Esophagus muscularis mucosa (tissue), 4 donors: ENCODE data around the gene LINC01488. TPM values are rescaled to one million over a fixed set of nuclear protein-coding genes. Genes with fewer than 3 reads are reported as not detected.

Source experiments
- DNase-seq: peaks from one replicate; pipeline ENCODE4 v3.0.0-alpha.2; 2017; ENCODE audit errors: extremely low spot score
- H3K27ac ChIP-seq, 4 donors: fragments of 200-600 bp; sonication (generic); replicated peaks in 1 of 4; 1 replicate in 3 of 4; 2 replicates in 1 of 4; pipeline ENCODE4 v1.5.1; 2016 to 2019; ENCODE audit warnings: mild to moderate bottlenecking in 1 of 4
- H3K27me3 ChIP-seq, 4 donors: fragments of 200-600 bp; sonication (generic); one replicate each; pipeline versions ENCODE4 v1.5.1 to v1.6.0; 2016 to 2019
- H3K36me3 ChIP-seq, 4 donors: fragments of 200-600 bp; sonication (generic); one replicate each; pipeline ENCODE4 v1.5.1; 2016 to 2019
- H3K4me1 ChIP-seq, 4 donors: fragments of 200-600 bp; sonication (generic); one replicate each; pipeline ENCODE4 v1.5.1; 2016 to 2019
- H3K4me3 ChIP-seq, 4 donors: fragments of 200-600 bp; sonication (generic); 1 replicate in 2 of 4; 2 replicates in 2 of 4; pipeline ENCODE4 v1.5.1; 2016 to 2019; ENCODE audit warnings: mild to moderate bottlenecking in 4 of 4, moderate library complexity in 1 of 4
- H3K9me3 ChIP-seq, 4 donors: fragments of 200-600 bp; sonication (generic); 1 replicate in 3 of 4; 2 replicates in 1 of 4; pipeline ENCODE4 v1.5.1; 2016 to 2019
- EP300 ChIP-seq: sonication (generic); formaldehyde crosslinking; IDR thresholded peaks from one replicate; pipeline ENCODE4 v1.6.1; 2017; ENCODE audit warnings: antibody characterized with exemption
- POLR2A ChIP-seq: fragments of 450-650 bp; IDR thresholded peaks from one replicate; pipeline ENCODE4 v1.6.1; 2017; ENCODE audit warnings: antibody characterized with exemption, moderate library complexity, mild to moderate bottlenecking, low read depth
- POLR2AphosphoS5 ChIP-seq, 2 donors: sonication (generic); formaldehyde crosslinking; IDR thresholded peaks; one replicate each; pipeline ENCODE4 v1.6.1; 2017; ENCODE audit warnings: antibody characterized with exemption in 2 of 2
- WGBS: methylation state at CpG from one replicate; pipeline ENCODE4 v1.1.5; 2018; 5-methylcytosine and 5-hydroxymethylcytosine counted together
- intact Hi-C: fragments of 100-400 bp; cut with DNase I; formaldehyde crosslinking; loops from one replicate; pipeline ENCODE4 v1.15.1; 2023
- total RNA-seq, 4 donors: library from RNA; depleted of rRNA; stranded (reverse); fragments of >200 nt; gene quantifications; one replicate each; pipeline versions ENCODE4 v1.1.0 to v1.2.1, GENCODE V29; 2016
- TF ChIP-seq, protein P1 (sequence below), 3 experiments: fragments of 200-600 bp in 2 of 3; fragments of 450-650 bp in 1 of 3; sonication (generic) in 2 of 3; IDR thresholded peaks; one replicate each; pipeline ENCODE4 v1.5.1; 2017 to 2019; ENCODE audit warnings: antibody characterized with exemption in 3 of 3, mild to moderate bottlenecking in 2 of 3, moderate library complexity in 1 of 3

The LINC01488 gene
- total RNA-seq, 4 donors from 2014 or later: not detected

DNA sequence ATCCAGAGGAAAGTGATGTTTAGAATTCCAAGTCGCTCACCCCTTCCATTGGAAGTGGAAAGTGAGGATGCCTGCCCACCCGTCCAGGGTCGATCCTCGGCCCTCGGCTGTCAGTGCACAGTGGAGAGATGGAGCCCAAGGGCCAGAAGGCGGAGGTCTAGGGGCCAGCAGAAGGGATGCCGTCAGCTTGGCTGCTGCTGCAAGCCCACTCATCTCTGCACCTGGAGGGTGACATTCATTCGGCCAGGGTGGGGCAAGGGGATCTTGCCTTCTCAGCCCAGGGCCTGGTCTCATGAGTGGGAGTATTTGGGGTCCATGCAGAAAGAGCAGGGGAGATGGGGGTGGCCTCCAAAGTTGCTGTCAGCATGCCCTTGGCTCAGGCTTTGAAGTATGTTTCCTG lies 30.7 kb downstream of the LINC01488 start:
- Histone ChIP-seq H3K9me3 (peaks cover 0 to 8% (median 1%) of the 10 kb centered on the region in 4 donors), H3K4me1 (peaks cover 0 to 11% (median 7%) of the 10 kb centered on the region in 4 donors), H3K27ac (no peak overlapping the region), H3K4me3 (no peak overlapping the region), H3K36me3 (no peaks in the 10 kb centered on the region), H3K27me3 (no peaks in the 10 kb centered on the region)
- intact Hi-C loops: no loop called here
- 100% methylated on average over 7 of the region's 8 CpGs for WGBS
- no peak for DNase-seq
- no peak for TF ChIP-seq POLR2A
- TF ChIP-seq EP300: no peak
- TF ChIP-seq, protein P1, sequence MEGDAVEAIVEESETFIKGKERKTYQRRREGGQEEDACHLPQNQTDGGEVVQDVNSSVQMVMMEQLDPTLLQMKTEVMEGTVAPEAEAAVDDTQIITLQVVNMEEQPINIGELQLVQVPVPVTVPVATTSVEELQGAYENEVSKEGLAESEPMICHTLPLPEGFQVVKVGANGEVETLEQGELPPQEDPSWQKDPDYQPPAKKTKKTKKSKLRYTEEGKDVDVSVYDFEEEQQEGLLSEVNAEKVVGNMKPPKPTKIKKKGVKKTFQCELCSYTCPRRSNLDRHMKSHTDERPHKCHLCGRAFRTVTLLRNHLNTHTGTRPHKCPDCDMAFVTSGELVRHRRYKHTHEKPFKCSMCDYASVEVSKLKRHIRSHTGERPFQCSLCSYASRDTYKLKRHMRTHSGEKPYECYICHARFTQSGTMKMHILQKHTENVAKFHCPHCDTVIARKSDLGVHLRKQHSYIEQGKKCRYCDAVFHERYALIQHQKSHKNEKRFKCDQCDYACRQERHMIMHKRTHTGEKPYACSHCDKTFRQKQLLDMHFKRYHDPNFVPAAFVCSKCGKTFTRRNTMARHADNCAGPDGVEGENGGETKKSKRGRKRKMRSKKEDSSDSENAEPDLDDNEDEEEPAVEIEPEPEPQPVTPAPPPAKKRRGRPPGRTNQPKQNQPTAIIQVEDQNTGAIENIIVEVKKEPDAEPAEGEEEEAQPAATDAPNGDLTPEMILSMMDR (IDR thresholded peaks at IDR 0.05): no peak
- TF ChIP-seq POLR2AphosphoS5 (IDR thresholded peaks at IDR 0.05): no peak

DNA sequence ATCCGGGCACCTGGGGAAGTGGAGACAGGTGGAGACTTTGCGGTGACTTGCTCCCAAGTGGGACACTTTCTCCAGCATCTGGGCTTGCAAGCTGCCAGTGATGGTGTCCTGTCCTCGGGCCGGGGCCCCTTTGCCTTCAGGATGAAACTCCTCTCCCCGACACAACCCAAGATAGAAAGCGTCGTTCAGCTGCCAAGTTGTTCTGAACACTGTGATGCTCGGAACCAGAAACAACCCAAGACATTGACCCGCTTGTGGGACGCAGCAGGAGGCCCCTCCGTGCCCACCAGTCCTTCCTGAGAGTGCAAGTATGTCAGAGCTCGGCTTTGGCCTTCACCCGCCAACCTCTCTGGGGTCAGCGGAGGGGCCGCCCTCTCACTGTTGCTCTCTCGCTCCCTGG lies 31.3 kb downstream of the LINC01488 start:
- intact Hi-C loops: no loop called here
- H3K4me1 ChIP-seq: peaks cover 0 to 11% (median 7%) of the 10 kb centered on the region in 4 donors
- peaks cover 0 to 8% (median 1%) of the 10 kb centered on the region in 4 donors for H3K9me3 ChIP-seq
- no peaks in the 10 kb centered on the region for H3K27me3 ChIP-seq
- H3K4me3 ChIP-seq: no peak overlapping the region
- H3K36me3 ChIP-seq: no peaks in the 10 kb centered on the region
- no peak overlapping the region for H3K27ac ChIP-seq
- 100% methylated on average over 2 of the region's 16 CpGs for WGBS
- TF ChIP-seq, protein P1 (IDR thresholded peaks at IDR 0.05): no peak
- TF ChIP-seq POLR2AphosphoS5 (IDR thresholded peaks at IDR 0.05): no peak
- TF ChIP-seq POLR2A: no peak
- no peak for TF ChIP-seq EP300
- DNase-seq: no peak

DNA sequence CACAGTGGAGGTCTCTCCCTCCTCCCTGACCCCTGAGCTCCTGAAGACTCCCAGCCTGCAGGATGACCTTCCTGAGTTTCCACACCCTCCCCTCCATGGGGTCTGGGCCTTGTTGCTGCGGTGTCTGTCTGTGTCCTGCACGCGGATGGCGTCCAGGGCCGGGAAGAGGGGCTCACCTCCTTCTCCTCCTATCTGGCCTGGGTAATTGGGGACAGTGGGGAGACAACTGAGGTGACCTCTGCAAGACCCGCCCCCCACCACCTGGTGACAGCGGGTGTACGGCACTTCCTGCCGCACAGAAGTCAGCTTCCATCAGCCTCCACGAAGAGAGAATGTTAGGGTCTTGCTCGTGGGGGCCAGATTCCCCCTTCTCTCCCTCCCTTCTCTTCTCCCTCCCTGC lies 31.7 kb downstream of the LINC01488 start:
- no peak for DNase-seq
- H3K4me3 ChIP-seq: no peak overlapping the region
- no peaks in the 10 kb centered on the region for H3K27me3 ChIP-seq
- TF ChIP-seq EP300 (no peak), POLR2AphosphoS5 (IDR thresholded peaks at IDR 0.05) (no peak), POLR2A (no peak)
- no peak overlapping the region for H3K27ac ChIP-seq
- H3K36me3 ChIP-seq: no peaks in the 10 kb centered on the region
- intact Hi-C loops: no loop called here
- peaks cover 0 to 11% (median 7%) of the 10 kb centered on the region in 4 donors for H3K4me1 ChIP-seq
- H3K9me3 ChIP-seq: peaks cover 0 to 8% (median 3%) of the 10 kb centered on the region in 4 donors
- 97% methylated on average over 11 of the region's 11 CpGs for WGBS

DNA sequence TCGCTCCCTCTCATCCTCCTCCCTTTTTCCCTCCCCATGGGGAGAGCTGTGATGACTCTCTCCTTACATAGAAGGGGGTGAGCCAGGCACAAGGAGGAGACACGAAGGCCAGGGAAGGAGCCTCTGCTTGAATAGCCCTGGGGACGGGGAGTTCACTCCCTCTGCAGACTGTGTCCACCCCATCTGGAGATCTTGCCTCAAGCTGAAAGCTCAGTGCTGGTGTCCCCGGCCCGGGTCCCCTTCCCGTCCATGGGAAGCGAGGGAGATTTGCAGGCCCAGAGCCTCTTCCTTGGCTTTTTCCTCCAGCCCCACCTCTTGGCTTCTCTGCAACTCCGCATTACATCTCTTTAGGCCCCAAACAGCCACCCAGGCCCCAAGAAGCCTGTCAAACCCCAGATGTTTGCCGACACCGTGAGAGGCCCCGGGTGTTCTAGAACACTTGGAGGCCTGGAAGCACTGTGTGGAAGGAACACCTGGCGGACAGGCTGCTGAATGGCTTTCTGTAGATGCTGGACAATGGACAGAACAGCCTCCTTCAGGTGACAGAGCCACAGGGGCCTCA lies 32.3 kb downstream of the LINC01488 start:
- Histone ChIP-seq H3K27ac (no peak overlapping the region), H3K9me3 (peaks cover 0 to 9% (median 4%) of the 10 kb centered on the region in 4 donors), H3K4me3 (no peak overlapping the region), H3K36me3 (no peaks in the 10 kb centered on the region), H3K27me3 (no peaks in the 10 kb centered on the region), H3K4me1 (peaks cover 0 to 11% (median 7%) of the 10 kb centered on the region in 4 donors)
- DNase-seq: no peak
- TF ChIP-seq POLR2A (no peak), EP300 (no peak), POLR2AphosphoS5 (IDR thresholded peaks at IDR 0.05) (no peak)
- TF ChIP-seq, protein P1 (IDR thresholded peaks at IDR 0.05): no peak
- intact Hi-C loops: no loop called here
- 78% methylated on average over 12 of the region's 12 CpGs for WGBS

DNA sequence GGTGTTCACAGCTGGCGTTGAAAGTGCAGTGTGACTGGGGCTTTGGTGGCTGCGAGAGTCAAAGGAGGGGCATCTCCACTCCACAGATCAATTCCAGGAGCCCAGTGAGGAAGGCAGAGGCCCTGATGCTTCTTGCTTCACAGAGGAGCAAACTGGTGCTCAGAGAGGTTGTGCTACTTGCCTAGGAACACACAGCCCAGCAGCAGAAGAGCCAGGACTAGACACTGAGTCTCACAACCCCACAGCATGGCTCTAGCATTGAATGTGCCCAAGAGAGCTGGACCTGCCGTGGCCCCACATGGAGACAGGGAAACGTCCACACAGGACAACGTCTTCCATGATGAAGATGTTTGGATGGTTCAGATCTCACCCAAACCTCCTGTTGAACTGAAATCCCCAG lies 33.3 kb downstream of the LINC01488 start:
- 92% methylated on average over 5 of the region's 5 CpGs for WGBS
- no peak for DNase-seq
- H3K4me3 ChIP-seq: no peak overlapping the region
- TF ChIP-seq POLR2A: no peak
- TF ChIP-seq EP300: no peak
- TF ChIP-seq, protein P1 (IDR thresholded peaks at IDR 0.05): no peak
- TF ChIP-seq POLR2AphosphoS5 (IDR thresholded peaks at IDR 0.05): no peak
- no peaks in the 10 kb centered on the region for H3K27me3 ChIP-seq
- H3K4me1 ChIP-seq: peaks cover 0 to 3% (median 1%) of the 10 kb centered on the region in 4 donors
- intact Hi-C loops: no loop called here
- no peak overlapping the region for H3K27ac ChIP-seq
- H3K9me3 ChIP-seq: peaks cover 0 to 9% (median 4%) of the 10 kb centered on the region in 4 donors
- H3K36me3 ChIP-seq: no peaks in the 10 kb centered on the region
